B cell (primary cell): Measurements from ENCODE around the gene WDR27. TPM values are rescaled to one million over a fixed set of nuclear protein-coding genes. Genes with fewer than 3 reads are reported as not detected.

Experiments
- ATAC-seq: fragments of 200-7000 bp; cut with Tn5 transposase; one replicate; pipeline ENCODE4 v1.10.0; 2021; ENCODE audit warnings: low read depth, mild to moderate bottlenecking, moderate number of reproducible peaks, moderate library complexity
- CTCF ChIA-PET: fragments of 350-600 bp; sonication (Branson Sonifier 250); formaldehyde crosslinking; loops from one replicate; lab custom pipeline; 2021; ENCODE audit warnings: antibody characterized with exemption, inconsistent platforms; lab: Charles Lee
- POLR2A ChIA-PET: fragments of 350-600 bp; sonication (Branson Sonifier 250); formaldehyde crosslinking; loops from one replicate; lab custom pipeline; 2021; ENCODE audit warnings: antibody characterized with exemption; lab: Charles Lee
- DNase-seq: peaks from one replicate; pipeline ENCODE4 v3.0.0; 2013
- H2AFZ ChIP-seq: 2 replicates; pipeline ENCODE4 v1.6.1; 2012; ENCODE audit warnings: mild to moderate bottlenecking, low read depth, low read length; ENCODE audit not compliant: insufficient read depth, poor library complexity, severe bottlenecking
- H3K27ac ChIP-seq, 2 donors: 1 replicate in 1 of 2; 2 replicates in 1 of 2; pipeline ENCODE4 v1.5.1; 2012 to 2013; ENCODE audit warnings: low read length in 2 of 2, mild to moderate bottlenecking in 2 of 2, moderate library complexity in 1 of 2
- H3K27me3 ChIP-seq, 4 experiments: fragments of 200-600 bp in 1 of 4; sonication (generic) in 1 of 4; replicated peaks in 1 of 4; 1 replicate in 2 of 4; 2 replicates in 2 of 4; pipeline versions ENCODE4 v1.6.1 to v1.7.0; 2013 to 2016; ENCODE audit warnings: low read length in 3 of 4, mild to moderate bottlenecking in 2 of 4, mixed read lengths in 1 of 4, moderate library complexity in 1 of 4; ENCODE audit not compliant: insufficient read depth in 4 of 4, control insufficient read depth in 3 of 4; ENCODE audit errors: control extremely low read depth in 1 of 4
- H3K36me3 ChIP-seq, 2 experiments: replicated peaks in 1 of 2; 1 replicate in 1 of 2; 2 replicates in 1 of 2; pipeline versions ENCODE4 v1.6.1 to v1.7.1; 2013; ENCODE audit warnings: low read length in 1 of 2; ENCODE audit not compliant: insufficient read depth in 2 of 2, control insufficient read depth in 1 of 2; ENCODE audit errors: control extremely low read depth in 1 of 2, extremely low read depth in 1 of 2
- H3K4me1 ChIP-seq, 2 donors: fragments of 200-600 bp in 1 of 2; sonication (generic) in 1 of 2; 1 replicate in 1 of 2; 2 replicates in 1 of 2; pipeline versions ENCODE4 v1.5.1 to v1.6.1; 2013 to 2017; ENCODE audit warnings: low read length in 2 of 2; ENCODE audit not compliant: control insufficient read depth in 2 of 2, insufficient read depth in 2 of 2
- H3K4me2 ChIP-seq: replicated peaks from 2 replicates; pipeline ENCODE3; 2012; ENCODE audit warnings: mild to moderate bottlenecking, low read depth, low read length; ENCODE audit not compliant: poor library complexity, severe bottlenecking
- H3K4me3 ChIP-seq, 5 experiments: fragments of 200-600 bp in 1 of 5; sonication (generic) in 1 of 5; 1 replicate in 3 of 5; 2 replicates in 2 of 5; pipeline versions ENCODE4 v1.5.1 to v1.7.0; 2011 to 2016; ENCODE audit warnings: low read length in 4 of 5, mild to moderate bottlenecking in 4 of 5, low read depth in 2 of 5, control low read depth in 1 of 5, moderate library complexity in 1 of 5; ENCODE audit not compliant: insufficient read depth in 1 of 5; ENCODE audit errors: control extremely low read depth in 1 of 5, extremely low read depth in 1 of 5
- H3K79me2 ChIP-seq: fragments of 200-600 bp; sonication (generic); one replicate; pipeline ENCODE4 v1.6.0; 2016; ENCODE audit warnings: low read length; ENCODE audit not compliant: control insufficient read depth, insufficient read depth
- H3K9ac ChIP-seq: fragments of 200-600 bp; sonication (generic); 2 replicates; pipeline ENCODE4 v1.6.1; 2017; ENCODE audit warnings: mild to moderate bottlenecking, low read length, moderate library complexity
- H3K9me3 ChIP-seq, 3 donors: one replicate each; pipeline versions ENCODE4 v1.6.1 to v1.7.1; 2013; ENCODE audit warnings: low read length in 2 of 3; ENCODE audit not compliant: control insufficient read depth in 2 of 3, insufficient read depth in 1 of 3; ENCODE audit errors: control extremely low read depth in 1 of 3
- H4K20me1 ChIP-seq: 2 replicates; pipeline ENCODE4 v1.6.0; 2012; ENCODE audit warnings: mild to moderate bottlenecking, low read length; ENCODE audit not compliant: insufficient read depth, control insufficient read depth, poor library complexity, severe bottlenecking
- H3K27ac Mint-ChIP-seq: one replicate; pipeline ENCODE4 v1.8.0; 2021; ENCODE audit warnings: mixed read lengths
- H3K27me3 Mint-ChIP-seq: one replicate; pipeline ENCODE4 v1.8.0; 2021; ENCODE audit warnings: mixed read lengths
- H3K4me1 Mint-ChIP-seq: one replicate; pipeline ENCODE4 v1.8.0; 2021; ENCODE audit warnings: mixed read lengths
- H3K4me3 Mint-ChIP-seq: one replicate; pipeline ENCODE4 v1.8.0; 2021; ENCODE audit warnings: mixed read lengths
- H3K9me3 Mint-ChIP-seq: one replicate; pipeline ENCODE4 v1.8.0; 2022; ENCODE audit warnings: mixed read lengths; ENCODE audit not compliant: insufficient read depth
- EZH2 ChIP-seq: IDR thresholded peaks from 2 replicates; pipeline ENCODE4 v1.6.1; 2012; ENCODE audit warnings: borderline replicate concordance, low read depth, mild to moderate bottlenecking, moderate library complexity, low read length; ENCODE audit not compliant: insufficient read depth, poor library complexity, severe bottlenecking
- WGBS: methylation state at CpG from one replicate; pipeline ENCODE4 v1.1.5; 2013; ENCODE audit warnings: missing lambda C conversion rate; ENCODE audit not compliant: insufficient coverage; 5-methylcytosine and 5-hydroxymethylcytosine counted together
- intact Hi-C: fragments of 100-400 bp; cut with micrococcal nuclease; formaldehyde crosslinking; loops from one replicate; pipeline ENCODE4 v1.10.0; 2022
- polyA plus RNA-seq: library from polyadenylated mRNA; depleted of rRNA; stranded (reverse); fragments of >200 nt; gene quantifications from 2 replicates; pipeline ENCODE4 v1.2.3, GENCODE V29; 2012
- total RNA-seq, 2 donors: library from RNA; stranded (reverse); fragments of 120-200 nt in 1 of 2; gene quantifications; 1 replicate in 1 of 2; 2 replicates in 1 of 2; pipeline versions ENCODE4 v1.2.3 to v1.2.4, GENCODE V29; 2013 to 2022
- TF ChIP-seq, protein P1 (sequence below): fragments of 200-600 bp; IDR thresholded peaks from one replicate; pipeline ENCODE4 v1.8.0; 2022; ENCODE audit warnings: antibody characterized with exemption, mild to moderate bottlenecking

WDR27 gene
- total and polyA plus RNA-seq, 2 donors (not counting 1 experiment from before 2014, with no cell fraction given), result 64.3 to 86.3 TPM

GRCh38 chr6:169567819-169568218, 134.0 kb downstream of the WDR27 start:
- H3K36me3 ChIP-seq, result no peaks in the 10 kb centered on the region
- no peak overlapping the region for H3K27ac Mint-ChIP-seq
- peaks cover 5 to 11% of the 10 kb centered on the region in 2 donors for H3K4me1 ChIP-seq
- H3K27me3 ChIP-seq, result no peaks in the 10 kb centered on the region
- H3K4me3 ChIP-seq, result no peak overlapping the region
- H3K4me2 ChIP-seq, result no peak overlapping the region
- DNase-seq, result no peak
- no peak overlapping the region for H3K9ac ChIP-seq
- no peak overlapping the region for H2AFZ ChIP-seq
- peaks cover 0 to 4% (median 0%) of the 10 kb centered on the region in 3 donors for H3K9me3 ChIP-seq
- ATAC-seq, result no peak
- no peaks in the 10 kb centered on the region for H3K79me2 ChIP-seq
- no peaks in the 10 kb centered on the region for H3K27me3 Mint-ChIP-seq
- ChIA-PET CTCF (interaction anchor here (1.4 kb wide), 1 partner anchor 16 kb away, joined by 4 read pairs; no protein-coding TSS in a partner anchor), POLR2A (no interaction called here)
- 92% methylated on average over 11 of the region's 11 CpGs for WGBS
- H3K9me3 Mint-ChIP-seq, result no peaks in the 10 kb centered on the region
- intact Hi-C loops, result no loop called here
- H3K4me3 Mint-ChIP-seq, result no peak overlapping the region
- no peak for TF ChIP-seq EZH2
- TF ChIP-seq, protein P1, sequence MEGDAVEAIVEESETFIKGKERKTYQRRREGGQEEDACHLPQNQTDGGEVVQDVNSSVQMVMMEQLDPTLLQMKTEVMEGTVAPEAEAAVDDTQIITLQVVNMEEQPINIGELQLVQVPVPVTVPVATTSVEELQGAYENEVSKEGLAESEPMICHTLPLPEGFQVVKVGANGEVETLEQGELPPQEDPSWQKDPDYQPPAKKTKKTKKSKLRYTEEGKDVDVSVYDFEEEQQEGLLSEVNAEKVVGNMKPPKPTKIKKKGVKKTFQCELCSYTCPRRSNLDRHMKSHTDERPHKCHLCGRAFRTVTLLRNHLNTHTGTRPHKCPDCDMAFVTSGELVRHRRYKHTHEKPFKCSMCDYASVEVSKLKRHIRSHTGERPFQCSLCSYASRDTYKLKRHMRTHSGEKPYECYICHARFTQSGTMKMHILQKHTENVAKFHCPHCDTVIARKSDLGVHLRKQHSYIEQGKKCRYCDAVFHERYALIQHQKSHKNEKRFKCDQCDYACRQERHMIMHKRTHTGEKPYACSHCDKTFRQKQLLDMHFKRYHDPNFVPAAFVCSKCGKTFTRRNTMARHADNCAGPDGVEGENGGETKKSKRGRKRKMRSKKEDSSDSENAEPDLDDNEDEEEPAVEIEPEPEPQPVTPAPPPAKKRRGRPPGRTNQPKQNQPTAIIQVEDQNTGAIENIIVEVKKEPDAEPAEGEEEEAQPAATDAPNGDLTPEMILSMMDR, result no peak
- no peak overlapping the region for H3K27ac ChIP-seq
- H3K4me1 Mint-ChIP-seq, result peaks cover 6% of the 10 kb centered on the region
- no peaks in the 10 kb centered on the region for H4K20me1 ChIP-seq

DNA sequence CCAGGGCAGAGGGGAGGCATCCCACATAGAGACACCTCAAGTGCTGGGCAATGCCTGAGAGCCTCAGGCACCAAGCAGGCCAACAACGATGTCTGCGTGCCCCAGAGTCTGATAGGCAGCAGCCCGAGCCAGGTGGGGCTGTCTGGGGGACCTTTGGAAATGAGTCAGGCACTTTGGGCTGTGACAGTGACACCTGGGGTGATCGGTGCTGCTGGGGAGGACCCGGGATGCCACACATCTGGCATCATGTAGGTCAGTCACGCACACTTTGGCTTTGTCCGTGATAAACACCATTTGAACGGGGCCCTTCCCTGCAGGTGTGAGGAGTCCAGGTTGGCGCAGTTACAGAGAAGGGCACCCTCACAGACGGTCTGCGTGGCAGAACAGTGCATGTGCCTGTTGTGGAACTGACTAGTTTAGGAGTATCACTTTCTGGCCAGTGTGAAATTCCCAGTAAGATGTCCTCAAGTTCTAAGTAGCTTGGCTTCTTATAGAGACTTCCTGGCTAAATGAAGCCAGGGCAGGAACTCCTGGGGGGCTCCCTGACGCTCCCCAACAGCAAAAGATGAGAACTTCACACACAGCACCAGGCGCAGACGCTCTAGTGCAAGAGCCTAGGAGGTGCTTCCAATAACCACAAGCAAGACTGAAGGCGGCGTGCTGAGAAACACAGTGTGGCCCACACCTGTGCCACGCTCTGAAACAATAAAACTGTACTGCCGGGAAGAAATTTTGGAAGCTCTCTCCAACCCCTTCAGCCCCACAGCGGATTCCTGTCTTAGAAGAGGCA, 134.7 kb downstream of the WDR27 start:
- intact Hi-C loops, result no loop called here
- Histone ChIP-seq H3K4me2 (no peak overlapping the region), H4K20me1 (no peaks in the 10 kb centered on the region), H3K9me3 (peaks cover 0 to 10% (median 0%) of the 10 kb centered on the region in 3 donors), H3K36me3 (no peaks in the 10 kb centered on the region), H2AFZ (no peak overlapping the region), H3K4me3 (no peak overlapping the region), H3K79me2 (no peaks in the 10 kb centered on the region), H3K27ac (no peak overlapping the region), H3K4me1 (peaks cover 5 to 11% of the 10 kb centered on the region in 2 donors), H3K9ac (no peak overlapping the region), H3K27me3 (no peaks in the 10 kb centered on the region)
- Mint-ChIP-seq H3K27ac (no peak overlapping the region), H3K4me1 (peaks cover 6% of the 10 kb centered on the region), H3K9me3 (peaks cover under 1% of the 10 kb centered on the region), H3K27me3 (no peaks in the 10 kb centered on the region), H3K4me3 (no peak overlapping the region)
- ATAC-seq (no peak), DNase-seq (no peak)
- 91% methylated on average over 18 of the region's 19 CpGs for WGBS
- ChIA-PET POLR2A (no interaction called here), CTCF (interaction anchor here (1.4 kb wide), 1 partner anchor 17 kb away, joined by 4 read pairs; no protein-coding TSS in a partner anchor)
- TF ChIP-seq, protein P1, result no peak
- TF ChIP-seq EZH2, result no peak
